ENCODE data around the gene NMB.
"Not testable (repeated sequence)": the region's sequence is repeated elsewhere in the genome, so short reads cannot be mapped to it uniquely, and the experiment has no call there.

NMB gene, protein sequence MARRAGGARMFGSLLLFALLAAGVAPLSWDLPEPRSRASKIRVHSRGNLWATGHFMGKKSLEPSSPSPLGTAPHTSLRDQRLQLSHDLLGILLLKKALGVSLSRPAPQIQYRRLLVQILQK

DNA sequence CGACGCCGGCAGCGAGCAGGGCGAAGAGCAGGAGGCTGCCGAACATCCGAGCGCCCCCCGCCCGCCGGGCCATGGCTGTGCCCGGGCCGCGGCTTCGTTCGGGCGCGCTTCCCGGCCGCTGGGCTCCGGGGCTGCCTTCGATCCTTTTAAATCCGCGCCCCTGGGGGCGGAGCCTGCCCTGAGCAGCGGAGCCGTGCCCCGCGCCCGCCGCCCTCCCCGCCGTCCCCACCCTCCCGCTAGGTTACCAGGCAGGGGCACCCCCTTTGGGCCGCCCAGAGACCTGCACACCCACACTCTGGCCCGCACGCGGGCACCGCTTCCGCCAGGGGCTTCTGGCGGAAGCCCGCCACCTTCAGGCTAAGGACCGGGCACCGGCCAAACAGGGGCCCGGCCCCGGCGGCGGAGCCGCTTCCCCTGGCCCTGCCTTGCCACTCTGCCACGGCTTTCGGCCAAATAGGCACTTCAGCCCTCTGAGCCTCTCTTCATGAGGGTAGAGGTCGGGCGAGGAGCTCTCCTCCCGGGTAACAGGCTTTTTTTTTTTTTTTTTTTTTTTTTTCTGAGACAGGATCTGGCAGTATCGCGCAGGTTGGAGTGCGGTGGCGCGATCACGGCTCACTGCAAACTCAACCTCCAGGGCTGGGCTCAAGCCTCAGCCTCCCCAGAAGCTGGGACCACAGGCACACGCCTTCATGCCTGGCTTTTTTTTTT is at the start of gene NMB:
Gene NMB, minus strand, starts transcription at position 120 of the 708 bp plus-strand sequence. Its CDS starts 47 bp downstream, at position 73.
- peak; percentile 89 for DNase-seq

DNA sequence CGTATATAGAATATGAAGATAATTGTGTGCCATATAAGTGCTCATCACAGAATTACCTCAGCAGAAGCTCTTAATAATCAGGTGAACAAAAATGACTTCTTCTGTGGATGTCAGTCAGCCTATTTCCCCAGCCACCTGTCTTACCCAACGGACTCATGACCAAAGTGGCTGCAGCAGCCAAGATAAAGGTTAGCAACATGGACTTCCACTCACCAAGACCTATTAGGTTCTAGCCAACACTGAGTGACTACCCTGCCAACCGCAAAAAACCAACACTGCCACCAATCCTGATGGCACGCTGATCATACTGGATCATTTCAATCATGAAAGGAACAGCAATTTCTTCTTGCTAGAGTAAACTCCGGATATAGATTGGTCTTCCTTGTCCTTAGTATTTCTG is 45.8 kb upstream of the NMB start:
- DNase-seq, result no peak

GRCh38 chr15:84702961-84703482 is 45.0 kb upstream of the NMB start:
- no peak for DNase-seq

GRCh38 chr15:84699538-84700191 is 41.7 kb upstream of the NMB start:
- no peak for DNase-seq

- no peak for DNase-seq
These were observed 39.4 kb upstream of the NMB start for GRCh38 chr15:84697236-84697990.

DNA sequence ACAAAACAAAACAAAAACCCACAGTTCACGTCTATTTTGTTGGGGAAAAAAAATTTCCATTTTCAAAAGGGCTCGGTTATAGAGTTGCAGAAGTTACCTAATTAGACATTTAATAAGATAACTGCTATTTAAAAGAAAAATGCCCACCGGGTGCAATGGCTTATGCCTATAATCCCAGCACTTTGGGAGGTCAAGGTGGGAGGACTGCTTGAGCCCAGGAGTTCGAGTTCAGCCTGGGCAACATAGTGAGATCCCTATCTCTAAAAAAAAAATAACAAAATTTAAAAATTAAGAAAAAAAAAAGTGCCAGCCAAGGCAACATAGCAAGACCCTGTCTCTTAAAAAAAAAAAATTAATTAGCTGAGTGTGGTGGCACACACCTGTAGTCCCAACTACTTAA is 38.8 kb upstream of the NMB start:
- DNase-seq, result no peak

DNA sequence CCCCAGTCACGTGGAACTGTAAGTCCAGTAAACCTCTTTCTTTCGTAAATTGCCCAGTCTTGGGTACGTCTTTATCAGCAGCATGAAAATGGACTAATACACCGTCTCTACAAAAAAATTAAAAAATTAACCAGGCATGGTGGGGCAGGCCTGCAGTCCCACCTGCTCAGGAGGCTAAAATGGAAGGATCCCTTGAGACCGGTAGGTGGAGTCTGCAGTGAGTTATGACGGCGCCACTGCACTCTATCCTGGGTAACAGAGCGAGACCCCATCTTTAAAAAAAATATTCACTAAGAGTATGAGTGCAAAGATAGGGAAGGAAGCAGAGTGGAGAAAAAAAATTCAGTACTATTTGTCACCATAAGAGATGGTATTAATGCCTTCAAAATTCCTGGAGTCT is 32.3 kb upstream of the NMB start:
- DNase-seq, result no peak

GRCh38 chr15:84689858-84690257 is 31.9 kb upstream of the NMB start:
- DNase-seq, result no peak

- DNase-seq, result not testable (repeated sequence)
These were observed 28.4 kb upstream of the NMB start for GRCh38 chr15:84686446-84686845.

- peak; percentile 18 for DNase-seq
These were observed 27.3 kb upstream of the NMB start for GRCh38 chr15:84685304-84685703.

DNA sequence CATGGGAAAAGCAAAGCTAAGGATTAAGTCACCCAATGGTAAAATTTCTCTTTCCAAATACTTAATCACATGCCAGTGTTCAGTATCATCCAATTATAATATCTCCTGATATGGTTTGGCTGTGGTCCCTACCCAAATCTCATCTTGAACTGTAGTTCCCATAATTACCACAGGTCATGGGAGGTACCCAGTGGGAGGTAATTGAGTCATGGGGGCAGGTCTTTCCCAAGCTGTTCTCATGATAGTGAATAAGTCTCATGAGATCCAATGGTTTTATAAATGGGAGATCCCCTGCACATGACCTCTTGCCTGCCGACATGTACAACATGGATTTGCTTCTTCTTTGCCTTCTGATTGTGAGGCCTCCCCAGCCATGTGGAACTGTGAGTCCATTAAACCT is 26.1 kb upstream of the NMB start:
- no peak for DNase-seq

DNA sequence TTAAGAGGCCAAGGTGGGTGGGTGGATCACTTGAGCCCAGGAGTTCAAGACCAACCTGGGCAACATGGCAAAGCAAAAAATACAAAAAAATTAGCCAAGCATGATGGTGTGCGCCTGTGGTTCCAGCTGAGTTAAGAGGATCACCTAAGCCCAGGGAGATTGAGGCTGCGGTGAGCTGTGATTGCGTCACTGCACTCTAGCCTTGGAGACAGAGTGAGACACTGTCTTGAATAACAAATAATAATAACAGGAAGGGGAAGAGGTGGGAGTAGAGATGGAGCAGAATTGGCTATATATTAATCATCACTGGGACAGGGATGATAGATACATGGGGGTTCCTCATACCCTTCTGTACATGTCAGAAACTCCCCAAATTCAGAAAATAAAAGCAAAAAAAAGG is 23.8 kb upstream of the NMB start:
- peak; percentile 28 for DNase-seq

DNA sequence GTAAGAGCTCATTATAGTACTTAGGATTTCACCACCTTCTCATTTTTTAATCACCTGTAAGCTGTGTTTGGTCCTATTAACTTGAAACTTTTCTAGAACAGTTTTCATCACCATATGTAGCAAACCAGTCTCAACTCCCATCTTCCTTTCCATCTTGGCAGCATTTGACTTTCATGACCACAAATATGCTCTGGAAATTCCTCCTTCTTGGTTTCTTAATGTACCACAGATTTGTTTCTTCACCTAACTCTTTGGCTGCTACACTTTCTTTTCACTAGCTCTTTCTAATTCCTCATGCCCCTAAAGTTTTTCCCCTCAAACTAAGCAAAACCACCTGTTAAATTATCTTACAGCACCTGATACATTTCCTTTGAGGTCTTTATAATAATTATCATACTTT is 13.2 kb upstream of the NMB start:
- DNase-seq, result no peak

GRCh38 chr15:84669726-84670125 is 11.7 kb upstream of the NMB start:
- no peak for DNase-seq

GRCh38 chr15:84668221-84668982 is 10.4 kb upstream of the NMB start:
- no peak for DNase-seq

GRCh38 chr15:84666373-84666772 is 8.4 kb upstream of the NMB start:
- no peak for DNase-seq

DNA sequence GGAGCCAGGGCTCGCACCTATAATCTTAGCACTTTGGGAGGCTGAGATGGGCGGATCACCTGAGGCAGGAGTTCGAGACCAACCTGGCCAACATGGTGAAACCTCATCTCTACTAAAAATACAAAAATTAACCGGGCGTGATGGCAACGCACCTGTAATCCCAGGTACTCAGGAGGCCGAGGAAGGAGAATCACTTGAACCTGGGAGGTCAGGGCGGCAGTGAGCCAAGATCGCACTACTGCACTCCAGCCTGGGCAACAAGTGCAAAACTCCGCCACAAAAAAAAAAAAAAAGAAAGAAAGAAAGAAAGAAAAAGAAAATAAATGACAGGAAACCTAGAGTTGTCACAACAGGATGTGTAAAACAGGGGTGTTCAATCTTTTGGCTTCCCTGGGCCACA is 3.0 kb upstream of the NMB start:
- DNase-seq, result no peak

DNA sequence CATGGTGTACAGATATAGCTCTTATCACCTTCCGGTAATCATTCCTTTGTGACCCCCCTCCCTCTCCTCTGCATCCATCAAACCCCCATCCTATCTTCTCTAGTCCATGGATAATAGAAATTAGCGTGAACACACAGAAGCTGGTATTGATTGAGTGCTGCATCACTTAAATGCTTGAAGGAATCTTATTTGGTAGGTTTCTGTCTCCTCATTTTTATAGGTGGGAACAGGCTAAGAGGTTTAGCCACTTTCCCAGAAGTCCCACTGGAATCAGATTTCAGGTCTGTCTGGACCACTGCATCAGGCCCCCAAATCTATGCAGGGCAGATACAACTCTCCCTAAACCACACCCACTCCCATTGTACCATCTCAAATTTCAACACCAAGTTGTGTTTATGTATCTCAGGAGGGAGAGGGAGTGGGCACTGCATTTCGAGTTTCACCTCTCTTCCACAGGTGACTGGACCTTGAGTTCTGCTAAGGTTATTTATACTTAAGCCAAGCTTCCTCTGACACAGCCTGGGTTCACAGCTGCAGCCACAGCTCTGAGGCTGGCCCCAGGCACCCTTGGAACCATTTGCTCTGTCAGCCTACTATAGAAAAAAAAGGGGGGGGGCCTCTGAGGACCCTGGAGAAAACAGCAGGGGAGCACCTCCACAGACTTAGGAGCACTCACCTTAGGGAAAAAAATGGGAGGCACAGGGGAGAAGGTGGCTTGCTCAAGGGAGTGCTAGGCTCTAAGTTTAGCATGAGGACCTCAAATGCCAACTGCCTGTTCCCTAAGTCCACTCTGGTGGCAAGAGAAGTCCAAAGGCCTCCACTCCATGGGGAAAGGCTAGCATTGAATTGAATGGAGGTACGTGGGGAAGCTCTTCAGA is 2.1 kb upstream of the NMB start:
- no peak for DNase-seq

DNA sequence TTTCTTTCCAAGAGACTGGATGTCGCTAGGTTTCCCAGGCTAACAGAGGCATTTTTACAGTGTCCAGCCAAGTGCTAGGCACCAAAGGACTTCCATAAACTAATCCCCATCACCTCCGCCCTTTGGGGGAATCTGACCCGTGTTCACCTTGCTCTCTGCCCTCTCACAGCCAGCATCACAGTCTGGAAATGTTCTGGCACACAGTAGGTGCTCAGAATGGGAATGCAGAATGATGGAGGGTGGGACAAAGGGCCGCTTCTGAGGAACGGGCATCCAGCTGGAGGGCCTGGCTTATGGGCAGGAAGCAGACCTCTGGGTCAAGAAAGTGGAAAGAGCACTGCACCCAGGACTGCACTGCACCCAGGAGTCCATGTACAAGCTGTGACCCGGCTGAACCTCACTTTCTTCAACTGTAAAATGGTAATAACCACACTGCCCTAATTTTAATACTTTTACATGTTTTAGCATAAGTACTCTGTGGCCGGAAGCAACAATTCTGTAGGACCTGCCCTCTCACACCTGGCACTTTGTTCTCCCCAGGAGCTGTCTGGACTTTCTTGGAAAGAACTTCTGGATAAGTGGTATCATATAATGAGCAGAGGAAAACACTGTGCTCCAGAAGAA is 901 bp upstream of the NMB start:
- no peak for DNase-seq

GRCh38 chr15:84657748-84658079 is 285 bp downstream of the NMB start:
- DNase-seq, result no peak

- DNase-seq, result no peak
These were observed 1.0 kb downstream of the NMB start for GRCh38 chr15:84656972-84657371.

Measured in CD4-positive, alpha-beta T cell treated with Interleukin-15 for 1 hour (primary cell).